Measurements from ENCODE around the gene WDR74.
A peak's percentile ranks its signal among the peaks of the same experiment; 100 is the strongest.
"Not testable (repeated sequence)": the region's sequence is repeated elsewhere in the genome, so short reads cannot be mapped to it uniquely, and the experiment has no call there.

Gene WDR74

GRCh38 chr11:62832336-62833234 lies 6.8 kb downstream of the WDR74 start, which contains the start of gene TEX54:
Gene TEX54, minus strand, starts transcription at chr11:62832841.
- no peak for TF ChIP-seq CTCF (conservative IDR thresholded peaks at IDR 0.05; ENCODE audit: low read depth, low read length)

GRCh38 chr11:62831520-62832335 lies 7.7 kb downstream of the WDR74 start, which contains the start of gene STX5:
Gene STX5, minus strand, starts transcription at chr11:62832051. Its CDS starts 808 bp downstream, at chr11:62831243.
- Histone ChIP-seq H4K20me1 (ENCODE audit: insufficient read depth) (no peaks in the 10 kb centered on the region), H3K36me3 (ENCODE audit: insufficient read depth) (no peaks in the 10 kb centered on the region; the same call in 1 of the 2 replicates), H2AFZ (ENCODE audit: low read depth) (peak within 1 kb of the TSS; percentile 69)

More at GRCh38 chr11:62832336-62833234, 6.8 kb downstream of the WDR74 start, which contains the start of gene TEX54:
- Histone ChIP-seq H3K27me3 (ENCODE audit: insufficient read depth, low read depth) (no peaks in the 10 kb centered on the region), H3K4me1 (ENCODE audit: low read depth, poor library complexity, severe bottlenecking) (peaks cover 52% of the 10 kb centered on the region), H3K36me3 (ENCODE audit: insufficient read depth) (peaks cover 6% of the 10 kb centered on the region; the same call in 1 of the 2 replicates), H2AFZ (ENCODE audit: low read depth) (peak within 1 kb of the TSS; percentile 69), H3K4me2 (peak within 1 kb of the TSS; percentile 75), H3K27ac (peak within 1 kb of the TSS; percentile 80), H3K4me3 (IDR thresholded peaks at IDR 0.05; ENCODE audit: insufficient read depth, low read depth, low read length) (peak within 1 kb of the TSS; percentile 31), H4K20me1 (ENCODE audit: insufficient read depth) (no peaks in the 10 kb centered on the region), H3K79me2 (ENCODE audit: insufficient read depth, low read depth) (peaks cover 55% of the 10 kb centered on the region), H3K9ac (peak within 1 kb of the TSS; percentile 93)

GRCh38 chr11:62830904-62831519 lies 8.4 kb downstream of the WDR74 start:
- H3K4me2 ChIP-seq: peak overlapping the region; percentile 50
- H3K9ac ChIP-seq: peak overlapping the region; percentile 93
- no peaks in the 10 kb centered on the region for H3K27me3 ChIP-seq (ENCODE audit: insufficient read depth, low read depth)
- peak overlapping the region; percentile 31 for H3K4me3 ChIP-seq (IDR thresholded peaks at IDR 0.05; ENCODE audit: insufficient read depth, low read depth, low read length)
- no peaks in the 10 kb centered on the region for H4K20me1 ChIP-seq (ENCODE audit: insufficient read depth)
- H2AFZ ChIP-seq (ENCODE audit: low read depth): peak overlapping the region; percentile 69
- no peak for TF ChIP-seq CTCF (conservative IDR thresholded peaks at IDR 0.05; ENCODE audit: low read depth, low read length)
- H3K79me2 ChIP-seq (ENCODE audit: insufficient read depth, low read depth): peaks cover 40% of the 10 kb centered on the region
- H3K4me1 ChIP-seq (ENCODE audit: low read depth, poor library complexity, severe bottlenecking): peaks cover 38% of the 10 kb centered on the region
- H3K36me3 ChIP-seq (ENCODE audit: insufficient read depth): no peaks in the 10 kb centered on the region; the same call in 1 of the 2 replicates
- peak overlapping the region; percentile 80; the same call in 1 of the 2 replicates for H3K27ac ChIP-seq

More at GRCh38 chr11:62831520-62832335, 7.7 kb downstream of the WDR74 start, which contains the start of gene STX5:
- Histone ChIP-seq H3K4me2 (peak within 1 kb of the TSS; percentile 75), H3K79me2 (ENCODE audit: insufficient read depth, low read depth) (peaks cover 47% of the 10 kb centered on the region), H3K9ac (peak within 1 kb of the TSS; percentile 93), H3K27me3 (ENCODE audit: insufficient read depth, low read depth) (no peaks in the 10 kb centered on the region), H3K4me1 (ENCODE audit: low read depth, poor library complexity, severe bottlenecking) (peaks cover 45% of the 10 kb centered on the region), H3K4me3 (IDR thresholded peaks at IDR 0.05; ENCODE audit: insufficient read depth, low read depth, low read length) (peak within 1 kb of the TSS; percentile 31), H3K27ac (peak within 1 kb of the TSS; percentile 80)
- no peak for TF ChIP-seq CTCF (conservative IDR thresholded peaks at IDR 0.05; ENCODE audit: low read depth, low read length)

GRCh38 chr11:62828130-62828529 lies 11.3 kb downstream of the WDR74 start:
- not testable (repeated sequence) for H3K9ac ChIP-seq; H3K27me3 ChIP-seq (ENCODE audit: insufficient read depth, low read depth); H4K20me1 ChIP-seq (ENCODE audit: insufficient read depth); H3K27ac ChIP-seq; H3K4me3 ChIP-seq (IDR thresholded peaks at IDR 0.05; ENCODE audit: insufficient read depth, low read depth, low read length); H3K36me3 ChIP-seq (ENCODE audit: insufficient read depth); H2AFZ ChIP-seq (ENCODE audit: low read depth); H3K4me2 ChIP-seq
- peaks cover 22% of the 10 kb centered on the region for H3K4me1 ChIP-seq (ENCODE audit: low read depth, poor library complexity, severe bottlenecking)
- H3K79me2 ChIP-seq (ENCODE audit: insufficient read depth, low read depth): peaks cover 30% of the 10 kb centered on the region

Data from KMS-11 (cell line).